ENCODE results near the gene INSC.

Gene INSC

GRCh38 chr11:15248749-15249148 is 134.0 kb downstream of the INSC start:
- H3K23ac ChIP-seq (ENCODE audit: low read length): no peak overlapping the region
- H2BK5ac ChIP-seq (ENCODE audit: low read length): no peak overlapping the region
- H3K79me1 ChIP-seq (ENCODE audit: low read length): no peaks in the 10 kb centered on the region
- H4K5ac ChIP-seq (ENCODE audit: low read length): no peak overlapping the region
- no peak overlapping the region for H4K8ac ChIP-seq (ENCODE audit: low read depth, low read length)
- no peak for DNase-seq
- no peaks in the 10 kb centered on the region for H3K36me3 ChIP-seq (ENCODE audit: control insufficient read depth, insufficient read depth, low read length)
- H3K27me3 ChIP-seq (ENCODE audit: insufficient read depth, low read length, poor library complexity): no peaks in the 10 kb centered on the region
- H3K79me2 ChIP-seq (ENCODE audit: control insufficient read depth, insufficient read depth, low read length): no peaks in the 10 kb centered on the region
- H3K4me2 ChIP-seq (ENCODE audit: low read length): no peak overlapping the region
- H3K4me1 ChIP-seq (ENCODE audit: control insufficient read depth, low read depth, low read length): no peaks in the 10 kb centered on the region
- no CpG with 5 or more reads among the region's 3 CpGs for WGBS (ENCODE audit: extremely low coverage, insufficient coverage, low lambda C conversion rate)
- no peak overlapping the region for H3K56ac ChIP-seq (ENCODE audit: low read length)
- H2BK15ac ChIP-seq (replicated peaks; ENCODE audit: low read depth): no peak overlapping the region
- no peak overlapping the region for H3K4me3 ChIP-seq (ENCODE audit: low read length)
- H3K27ac ChIP-seq (ENCODE audit: low read depth, low read length): no peak overlapping the region
- H3K4ac ChIP-seq (ENCODE audit: low read depth, low read length): no peak overlapping the region
- H2BK120ac ChIP-seq (ENCODE audit: low read depth, low read length): no peak overlapping the region
- H3K9ac ChIP-seq (ENCODE audit: low read length): no peak overlapping the region
- H2AK5ac ChIP-seq (ENCODE audit: low read length): no peak overlapping the region
- no peak overlapping the region for H3K18ac ChIP-seq (ENCODE audit: low read length)

DNA sequence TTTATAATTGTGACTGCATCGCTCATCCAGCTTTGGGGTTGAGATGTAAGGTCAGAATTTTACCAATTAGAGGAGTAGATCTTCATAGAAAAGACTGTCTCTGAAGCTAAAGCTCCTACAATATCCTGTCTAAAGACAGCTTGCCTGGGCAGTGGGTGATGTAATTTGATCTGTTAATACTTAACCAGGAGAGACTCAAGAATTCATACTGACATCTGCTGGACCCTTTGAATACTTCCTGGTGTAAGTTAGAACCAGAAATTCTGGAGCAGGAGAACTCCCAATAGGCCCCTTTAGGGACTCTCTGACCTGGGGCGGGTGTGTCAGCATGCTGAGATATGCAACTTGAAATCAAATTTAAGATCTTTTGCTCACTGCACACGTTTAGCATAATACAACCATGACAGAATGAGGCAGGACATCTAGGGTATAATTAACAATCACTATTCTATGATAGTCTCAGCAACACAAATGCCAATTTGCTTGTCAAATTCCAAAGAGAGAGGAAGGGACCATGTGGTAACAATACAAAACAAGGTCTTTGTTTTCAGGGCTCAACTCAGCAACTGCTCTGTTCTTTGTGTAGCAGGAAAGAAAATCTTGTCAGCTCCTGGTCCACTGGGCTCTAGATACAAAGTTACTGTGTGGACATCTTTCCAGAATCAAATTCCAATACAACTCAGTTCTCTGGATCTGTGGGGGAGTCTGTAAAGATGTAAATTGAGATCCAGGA is 143.9 kb downstream of the INSC start:
- no peak overlapping the region for H2BK120ac ChIP-seq (ENCODE audit: low read depth, low read length)
- no peak overlapping the region for H4K5ac ChIP-seq (ENCODE audit: low read length)
- H3K18ac ChIP-seq (ENCODE audit: low read length): no peak overlapping the region
- no CpG with 5 or more reads among the region's 3 CpGs for WGBS (ENCODE audit: extremely low coverage, insufficient coverage, low lambda C conversion rate)
- H3K23ac ChIP-seq (ENCODE audit: low read length): no peak overlapping the region
- H3K36me3 ChIP-seq (ENCODE audit: control insufficient read depth, insufficient read depth, low read length): no peaks in the 10 kb centered on the region
- peak overlapping the region; percentile 19 for H2BK15ac ChIP-seq (replicated peaks; ENCODE audit: low read depth)
- no peaks in the 10 kb centered on the region for H3K79me1 ChIP-seq (ENCODE audit: low read length)
- H3K27me3 ChIP-seq (ENCODE audit: insufficient read depth, low read length, poor library complexity): no peaks in the 10 kb centered on the region
- DNase-seq: peak; percentile 76
- H2AK5ac ChIP-seq (ENCODE audit: low read length): no peak overlapping the region
- H4K8ac ChIP-seq (ENCODE audit: low read depth, low read length): no peak overlapping the region
- no peak overlapping the region for H3K4ac ChIP-seq (ENCODE audit: low read depth, low read length)
- no peak overlapping the region for H2BK5ac ChIP-seq (ENCODE audit: low read length)
- no peak overlapping the region for H3K27ac ChIP-seq (ENCODE audit: low read depth, low read length)
- no peaks in the 10 kb centered on the region for H3K79me2 ChIP-seq (ENCODE audit: control insufficient read depth, insufficient read depth, low read length)
- no peak overlapping the region for H3K4me3 ChIP-seq (ENCODE audit: low read length)
- peaks cover 5% of the 10 kb centered on the region for H3K4me1 ChIP-seq (ENCODE audit: control insufficient read depth, low read depth, low read length)
- H3K4me2 ChIP-seq (ENCODE audit: low read length): no peak overlapping the region
- H3K56ac ChIP-seq (ENCODE audit: low read length): no peak overlapping the region
- H3K9ac ChIP-seq (ENCODE audit: low read length): no peak overlapping the region

- Histone ChIP-seq H3K4me1 (ENCODE audit: control insufficient read depth, low read depth, low read length) (no peaks in the 10 kb centered on the region), H3K79me2 (ENCODE audit: control insufficient read depth, insufficient read depth, low read length) (no peaks in the 10 kb centered on the region), H3K56ac (ENCODE audit: low read length) (no peak overlapping the region), H3K4me2 (ENCODE audit: low read length) (no peak overlapping the region), H3K27me3 (ENCODE audit: insufficient read depth, low read length, poor library complexity) (no peaks in the 10 kb centered on the region), H3K9ac (ENCODE audit: low read length) (no peak overlapping the region), H2AK5ac (ENCODE audit: low read length) (no peak overlapping the region), H3K18ac (ENCODE audit: low read length) (no peak overlapping the region), H2BK120ac (ENCODE audit: low read depth, low read length) (no peak overlapping the region), H3K23ac (ENCODE audit: low read length) (no peak overlapping the region), H3K36me3 (ENCODE audit: control insufficient read depth, insufficient read depth, low read length) (no peaks in the 10 kb centered on the region), H3K79me1 (ENCODE audit: low read length) (no peaks in the 10 kb centered on the region), H2BK5ac (ENCODE audit: low read length) (no peak overlapping the region), H4K8ac (ENCODE audit: low read depth, low read length) (no peak overlapping the region), H4K5ac (ENCODE audit: low read length) (no peak overlapping the region), H2BK15ac (replicated peaks; ENCODE audit: low read depth) (no peak overlapping the region), H3K27ac (ENCODE audit: low read depth, low read length) (no peak overlapping the region), H3K4me3 (ENCODE audit: low read length) (no peak overlapping the region), H3K4ac (ENCODE audit: low read depth, low read length) (no peak overlapping the region)
- no CpG with 5 or more reads among the region's 1 CpG for WGBS (ENCODE audit: extremely low coverage, insufficient coverage, low lambda C conversion rate)
- peak; percentile 23 for DNase-seq
These were observed 152.3 kb downstream of the INSC start for GRCh38 chr11:15266999-15267398.

DNA sequence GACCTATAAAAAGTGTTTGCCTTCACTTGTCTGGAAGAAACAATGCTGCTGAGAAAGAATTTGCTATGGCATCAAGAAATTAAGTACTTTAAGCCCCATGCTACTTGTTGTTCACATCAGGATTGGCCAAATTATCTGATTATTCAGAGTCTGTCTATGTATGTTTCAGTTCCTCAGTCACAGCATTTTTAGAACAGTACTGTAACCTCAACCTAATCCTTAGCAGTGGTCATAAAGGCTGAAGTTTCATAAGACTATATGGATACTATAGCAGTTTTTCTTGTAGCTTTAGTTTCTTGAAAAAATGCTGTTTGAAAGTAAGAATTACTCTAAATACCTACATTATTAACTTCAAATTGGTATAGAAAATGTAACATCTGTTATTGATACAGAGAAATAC is 153.9 kb downstream of the INSC start:
- H3K27ac ChIP-seq (ENCODE audit: low read depth, low read length): no peak overlapping the region
- no peak overlapping the region for H4K5ac ChIP-seq (ENCODE audit: low read length)
- H3K4me1 ChIP-seq (ENCODE audit: control insufficient read depth, low read depth, low read length): no peaks in the 10 kb centered on the region
- no peak overlapping the region for H2AK5ac ChIP-seq (ENCODE audit: low read length)
- no peaks in the 10 kb centered on the region for H3K79me1 ChIP-seq (ENCODE audit: low read length)
- H3K4ac ChIP-seq (ENCODE audit: low read depth, low read length): no peak overlapping the region
- no peak overlapping the region for H3K56ac ChIP-seq (ENCODE audit: low read length)
- no peak overlapping the region for H3K4me2 ChIP-seq (ENCODE audit: low read length)
- H3K4me3 ChIP-seq (ENCODE audit: low read length): no peak overlapping the region
- no peak overlapping the region for H3K23ac ChIP-seq (ENCODE audit: low read length)
- H3K9ac ChIP-seq (ENCODE audit: low read length): no peak overlapping the region
- H3K36me3 ChIP-seq (ENCODE audit: control insufficient read depth, insufficient read depth, low read length): no peaks in the 10 kb centered on the region
- H2BK5ac ChIP-seq (ENCODE audit: low read length): no peak overlapping the region
- DNase-seq: no peak
- no peak overlapping the region for H2BK120ac ChIP-seq (ENCODE audit: low read depth, low read length)
- no peaks in the 10 kb centered on the region for H3K27me3 ChIP-seq (ENCODE audit: insufficient read depth, low read length, poor library complexity)
- no peaks in the 10 kb centered on the region for H3K79me2 ChIP-seq (ENCODE audit: control insufficient read depth, insufficient read depth, low read length)
- H3K18ac ChIP-seq (ENCODE audit: low read length): no peak overlapping the region
- H2BK15ac ChIP-seq (replicated peaks; ENCODE audit: low read depth): no peak overlapping the region
- no peak overlapping the region for H4K8ac ChIP-seq (ENCODE audit: low read depth, low read length)

DNA sequence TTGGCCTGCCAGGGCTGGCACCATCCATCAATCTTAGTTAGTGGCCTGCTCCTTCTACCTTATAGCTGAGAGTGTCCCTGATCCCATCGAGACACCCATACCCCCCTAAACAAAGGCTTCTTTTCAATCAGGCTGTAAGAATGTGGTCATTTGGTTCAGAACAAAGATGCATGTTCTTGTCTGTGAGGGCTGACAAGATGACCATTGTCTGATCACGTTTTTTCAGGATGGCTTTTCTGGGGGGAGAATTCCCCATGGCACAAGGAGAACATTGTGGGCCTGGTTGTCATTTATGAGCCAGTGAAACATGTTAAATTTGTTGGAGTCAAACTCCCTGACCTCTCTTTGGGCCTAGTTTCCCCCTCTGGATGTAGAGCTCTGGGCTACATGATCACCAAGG is 160.4 kb downstream of the INSC start:
- Histone ChIP-seq H3K27ac (ENCODE audit: low read depth, low read length) (no peak overlapping the region), H3K9ac (ENCODE audit: low read length) (no peak overlapping the region), H3K23ac (ENCODE audit: low read length) (no peak overlapping the region), H4K8ac (ENCODE audit: low read depth, low read length) (no peak overlapping the region), H2AK5ac (ENCODE audit: low read length) (no peak overlapping the region), H3K79me2 (ENCODE audit: control insufficient read depth, insufficient read depth, low read length) (no peaks in the 10 kb centered on the region), H2BK120ac (ENCODE audit: low read depth, low read length) (no peak overlapping the region), H2BK5ac (ENCODE audit: low read length) (no peak overlapping the region), H3K27me3 (ENCODE audit: insufficient read depth, low read length, poor library complexity) (no peaks in the 10 kb centered on the region), H3K79me1 (ENCODE audit: low read length) (no peaks in the 10 kb centered on the region), H2BK15ac (replicated peaks; ENCODE audit: low read depth) (no peak overlapping the region), H3K4me2 (ENCODE audit: low read length) (no peak overlapping the region), H3K4me3 (ENCODE audit: low read length) (no peak overlapping the region), H3K56ac (ENCODE audit: low read length) (peak overlapping the region; percentile 3), H4K5ac (ENCODE audit: low read length) (no peak overlapping the region), H3K4ac (ENCODE audit: low read depth, low read length) (no peak overlapping the region), H3K4me1 (ENCODE audit: control insufficient read depth, low read depth, low read length) (no peaks in the 10 kb centered on the region), H3K36me3 (ENCODE audit: control insufficient read depth, insufficient read depth, low read length) (no peaks in the 10 kb centered on the region), H3K18ac (ENCODE audit: low read length) (no peak overlapping the region)
- WGBS (ENCODE audit: extremely low coverage, insufficient coverage, low lambda C conversion rate): no CpG with 5 or more reads among the region's 2 CpGs
- DNase-seq: no peak

- no peak overlapping the region for H4K8ac ChIP-seq (ENCODE audit: low read depth, low read length)
- H3K4ac ChIP-seq (ENCODE audit: low read depth, low read length): no peak overlapping the region
- H3K79me2 ChIP-seq (ENCODE audit: control insufficient read depth, insufficient read depth, low read length): no peaks in the 10 kb centered on the region
- no peak overlapping the region for H3K4me3 ChIP-seq (ENCODE audit: low read length)
- peak; percentile 46 for DNase-seq
- H2BK5ac ChIP-seq (ENCODE audit: low read length): no peak overlapping the region
- H3K36me3 ChIP-seq (ENCODE audit: control insufficient read depth, insufficient read depth, low read length): no peaks in the 10 kb centered on the region
- H3K23ac ChIP-seq (ENCODE audit: low read length): no peak overlapping the region
- no peak overlapping the region for H3K4me2 ChIP-seq (ENCODE audit: low read length)
- H2BK120ac ChIP-seq (ENCODE audit: low read depth, low read length): no peak overlapping the region
- no peak overlapping the region for H3K9ac ChIP-seq (ENCODE audit: low read length)
- no peak overlapping the region for H2BK15ac ChIP-seq (replicated peaks; ENCODE audit: low read depth)
- H4K5ac ChIP-seq (ENCODE audit: low read length): no peak overlapping the region
- H3K18ac ChIP-seq (ENCODE audit: low read length): no peak overlapping the region
- no CpG with 5 or more reads among the region's 3 CpGs for WGBS (ENCODE audit: extremely low coverage, insufficient coverage, low lambda C conversion rate)
- no peak overlapping the region for H3K27ac ChIP-seq (ENCODE audit: low read depth, low read length)
- no peak overlapping the region for H2AK5ac ChIP-seq (ENCODE audit: low read length)
- H3K79me1 ChIP-seq (ENCODE audit: low read length): no peaks in the 10 kb centered on the region
- no peak overlapping the region for H3K56ac ChIP-seq (ENCODE audit: low read length)
- H3K27me3 ChIP-seq (ENCODE audit: insufficient read depth, low read length, poor library complexity): no peaks in the 10 kb centered on the region
- no peaks in the 10 kb centered on the region for H3K4me1 ChIP-seq (ENCODE audit: control insufficient read depth, low read depth, low read length)
These were observed 161.9 kb downstream of the INSC start for GRCh38 chr11:15276621-15277020.

Data from mesendoderm (in vitro differentiated cells).